ENCODE results near the gene SLC40A1.

Gene SLC40A1

DNA sequence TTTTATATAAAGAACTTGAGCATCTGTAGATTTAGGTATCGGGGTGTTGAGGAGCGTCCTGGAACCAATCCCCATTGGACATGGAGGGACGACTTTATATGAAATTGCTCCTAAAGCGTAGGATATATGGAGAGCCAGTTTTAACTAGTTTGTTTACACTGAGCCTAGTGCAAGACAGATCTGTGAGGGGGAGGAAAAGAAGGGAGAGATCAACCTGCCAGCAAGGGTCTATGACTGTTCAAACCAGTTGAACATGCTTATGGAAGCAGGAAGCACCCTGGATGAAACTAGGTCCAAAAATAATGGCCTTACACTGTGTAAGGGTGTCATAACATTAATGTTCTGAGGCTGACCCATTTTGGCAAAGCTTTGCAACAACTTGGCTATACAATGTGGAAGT is 34.0 kb upstream of the SLC40A1 start:
- Histone ChIP-seq H3K27me3 (ENCODE audit: control insufficient read depth, low read length) (peaks cover 10% of the 10 kb centered on the region), H3K79me2 (ENCODE audit: control insufficient read depth, low read length) (no peaks in the 10 kb centered on the region), H3K9me2 (replicated peaks; ENCODE audit: control insufficient read depth, low read length) (no peaks in the 10 kb centered on the region), H3F3A (ENCODE audit: control insufficient read depth, insufficient read depth) (no peaks in the 10 kb centered on the region), H3K9me3 (ENCODE audit: control insufficient read depth, insufficient read depth, low read length) (no peaks in the 10 kb centered on the region), H3K36me3 (ENCODE audit: control insufficient read depth, low read length) (no peaks in the 10 kb centered on the region), H3K4me3 (ENCODE audit: low read length) (no peak overlapping the region), H4K20me1 (ENCODE audit: control insufficient read depth, insufficient read depth, low read depth, low read length) (no peaks in the 10 kb centered on the region), H3K27ac (ENCODE audit: low read depth, low read length) (no peak overlapping the region), H3K4me2 (ENCODE audit: low read length) (no peak overlapping the region), H3K4me1 (ENCODE audit: control insufficient read depth, low read length) (no peaks in the 10 kb centered on the region)
- TF ChIP-seq, protein P1, sequence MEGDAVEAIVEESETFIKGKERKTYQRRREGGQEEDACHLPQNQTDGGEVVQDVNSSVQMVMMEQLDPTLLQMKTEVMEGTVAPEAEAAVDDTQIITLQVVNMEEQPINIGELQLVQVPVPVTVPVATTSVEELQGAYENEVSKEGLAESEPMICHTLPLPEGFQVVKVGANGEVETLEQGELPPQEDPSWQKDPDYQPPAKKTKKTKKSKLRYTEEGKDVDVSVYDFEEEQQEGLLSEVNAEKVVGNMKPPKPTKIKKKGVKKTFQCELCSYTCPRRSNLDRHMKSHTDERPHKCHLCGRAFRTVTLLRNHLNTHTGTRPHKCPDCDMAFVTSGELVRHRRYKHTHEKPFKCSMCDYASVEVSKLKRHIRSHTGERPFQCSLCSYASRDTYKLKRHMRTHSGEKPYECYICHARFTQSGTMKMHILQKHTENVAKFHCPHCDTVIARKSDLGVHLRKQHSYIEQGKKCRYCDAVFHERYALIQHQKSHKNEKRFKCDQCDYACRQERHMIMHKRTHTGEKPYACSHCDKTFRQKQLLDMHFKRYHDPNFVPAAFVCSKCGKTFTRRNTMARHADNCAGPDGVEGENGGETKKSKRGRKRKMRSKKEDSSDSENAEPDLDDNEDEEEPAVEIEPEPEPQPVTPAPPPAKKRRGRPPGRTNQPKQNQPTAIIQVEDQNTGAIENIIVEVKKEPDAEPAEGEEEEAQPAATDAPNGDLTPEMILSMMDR (IDR thresholded peaks at IDR 0.05; ENCODE audit: low read depth, low read length, poor library complexity, severe bottlenecking): no peak
- TF ChIP-seq EZH2phosphoT487 (IDR thresholded peaks at IDR 0.05; ENCODE audit: borderline replicate concordance, low read length): no peak

- no peak overlapping the region for H3K4me3 ChIP-seq (ENCODE audit: low read length)
- H4K20me1 ChIP-seq (ENCODE audit: control insufficient read depth, insufficient read depth, low read depth, low read length): no peaks in the 10 kb centered on the region
- H3K9me3 ChIP-seq (ENCODE audit: control insufficient read depth, insufficient read depth, low read length): no peaks in the 10 kb centered on the region
- no peak overlapping the region for H3K4me2 ChIP-seq (ENCODE audit: low read length)
- H3F3A ChIP-seq (ENCODE audit: control insufficient read depth, insufficient read depth): no peaks in the 10 kb centered on the region
- TF ChIP-seq, protein P1 (IDR thresholded peaks at IDR 0.05; ENCODE audit: low read depth, low read length, poor library complexity, severe bottlenecking): no peak
- TF ChIP-seq EZH2phosphoT487 (IDR thresholded peaks at IDR 0.05; ENCODE audit: borderline replicate concordance, low read length): no peak
- H3K79me2 ChIP-seq (ENCODE audit: control insufficient read depth, low read length): no peaks in the 10 kb centered on the region
- H3K36me3 ChIP-seq (ENCODE audit: control insufficient read depth, low read length): no peaks in the 10 kb centered on the region
- no peaks in the 10 kb centered on the region for H3K9me2 ChIP-seq (replicated peaks; ENCODE audit: control insufficient read depth, low read length)
- H3K4me1 ChIP-seq (ENCODE audit: control insufficient read depth, low read length): no peaks in the 10 kb centered on the region
- H3K27me3 ChIP-seq (ENCODE audit: control insufficient read depth, low read length): peaks cover 10% of the 10 kb centered on the region
- H3K27ac ChIP-seq (ENCODE audit: low read depth, low read length): no peak overlapping the region
Measured at GRCh38 chr2:189613650-189614420, 33.2 kb upstream of the SLC40A1 start.

DNA sequence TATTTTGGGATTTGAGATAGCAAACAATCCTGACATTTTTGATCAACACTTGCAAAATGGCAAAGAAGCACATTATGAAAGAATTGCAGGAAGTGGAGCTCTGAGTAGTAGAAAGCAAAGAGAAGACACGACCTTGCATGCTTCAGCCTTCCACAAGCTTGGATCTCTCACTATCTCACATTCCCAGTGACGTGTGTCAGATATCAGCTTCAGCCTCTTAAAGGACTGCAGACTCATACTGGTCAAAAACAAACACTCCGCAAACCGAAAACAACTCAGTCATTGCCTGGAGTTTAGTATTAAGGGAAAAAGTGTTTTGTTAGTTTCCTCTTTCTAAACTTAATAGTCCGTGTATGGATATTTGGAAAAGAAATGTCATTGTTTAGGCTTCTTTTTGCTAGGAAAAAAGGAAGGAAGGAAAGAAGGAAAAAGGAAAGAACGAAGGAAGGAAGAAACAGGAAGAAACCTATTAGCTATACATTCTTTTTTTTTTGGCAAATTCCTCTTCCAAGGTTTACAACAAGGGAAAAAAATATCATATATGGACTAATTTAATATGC is 32.6 kb upstream of the SLC40A1 start:
- Histone ChIP-seq H4K20me1 (ENCODE audit: control insufficient read depth, insufficient read depth, low read depth, low read length) (no peaks in the 10 kb centered on the region), H3K4me3 (ENCODE audit: low read length) (no peak overlapping the region), H3K9me3 (ENCODE audit: control insufficient read depth, insufficient read depth, low read length) (no peaks in the 10 kb centered on the region), H3K27me3 (ENCODE audit: control insufficient read depth, low read length) (peaks cover 10% of the 10 kb centered on the region), H3K4me1 (ENCODE audit: control insufficient read depth, low read length) (no peaks in the 10 kb centered on the region), H3K36me3 (ENCODE audit: control insufficient read depth, low read length) (no peaks in the 10 kb centered on the region), H3K4me2 (ENCODE audit: low read length) (no peak overlapping the region), H3K27ac (ENCODE audit: low read depth, low read length) (no peak overlapping the region), H3K9me2 (replicated peaks; ENCODE audit: control insufficient read depth, low read length) (no peaks in the 10 kb centered on the region), H3K79me2 (ENCODE audit: control insufficient read depth, low read length) (no peaks in the 10 kb centered on the region), H3F3A (ENCODE audit: control insufficient read depth, insufficient read depth) (no peaks in the 10 kb centered on the region)
- TF ChIP-seq, protein P1 (IDR thresholded peaks at IDR 0.05; ENCODE audit: low read depth, low read length, poor library complexity, severe bottlenecking): no peak
- TF ChIP-seq EZH2phosphoT487 (IDR thresholded peaks at IDR 0.05; ENCODE audit: borderline replicate concordance, low read length): no peak

All from DOHH2 (cell line).